Endodermal cell (in vitro differentiated cells): ENCODE data around the gene DMRT3. TPM values are rescaled to one million over a fixed set of nuclear protein-coding genes. Genes with fewer than 3 reads are reported as not detected.
A peak's percentile ranks its signal among the peaks of the same experiment; 100 is the strongest.

Source experiments
- DNase-seq: peaks from one replicate; pipeline ENCODE4 v3.0.0-alpha.2; 2017
- H3K27ac ChIP-seq: 2 replicates; pipeline ENCODE4 v1.5.1; 2013; ENCODE audit warnings: mild to moderate bottlenecking, low read depth, low read length, moderate library complexity
- H3K27me3 ChIP-seq: 2 replicates; pipeline ENCODE4 v1.6.1; 2013; ENCODE audit warnings: mild to moderate bottlenecking, low read length, moderate library complexity; ENCODE audit not compliant: insufficient read depth, control insufficient read depth, poor library complexity, severe bottlenecking
- H3K36me3 ChIP-seq: 2 replicates; pipeline ENCODE4 v1.7.0; 2013; ENCODE audit warnings: mild to moderate bottlenecking, low read length, moderate library complexity; ENCODE audit not compliant: control insufficient read depth, insufficient read depth
- H3K4me1 ChIP-seq: one replicate; pipeline ENCODE4 v1.7.0; 2013; ENCODE audit warnings: low read length; ENCODE audit not compliant: control insufficient read depth, insufficient read depth
- H3K4me3 ChIP-seq: 2 replicates; pipeline ENCODE4 v1.5.1; 2013; ENCODE audit warnings: mild to moderate bottlenecking, low read length, moderate library complexity
- H3K9ac ChIP-seq: 2 replicates; pipeline ENCODE4 v1.6.1; 2013; ENCODE audit warnings: mild to moderate bottlenecking, low read length, moderate library complexity; ENCODE audit not compliant: poor library complexity, severe bottlenecking; ENCODE audit errors: extremely low read depth
- H3K9me3 ChIP-seq: 2 replicates; pipeline ENCODE4 v1.6.1; 2013; ENCODE audit warnings: mild to moderate bottlenecking, low read length, moderate library complexity; ENCODE audit not compliant: control insufficient read depth
- H3K27ac Mint-ChIP-seq: 2 replicates; pipeline ENCODE4 v1.8.0; 2020; ENCODE audit warnings: mixed read lengths
- H3K27me3 Mint-ChIP-seq: 2 replicates; pipeline ENCODE4 v1.8.0; 2021; ENCODE audit warnings: mild to moderate bottlenecking, mixed read lengths; ENCODE audit not compliant: insufficient read depth
- H3K36me3 Mint-ChIP-seq: 2 replicates; pipeline ENCODE4 v1.8.0; 2020; ENCODE audit warnings: low read depth, mixed read lengths
- H3K4me1 Mint-ChIP-seq: 2 replicates; pipeline ENCODE4 v1.8.0; 2020; ENCODE audit warnings: mixed read lengths
- H3K4me3 Mint-ChIP-seq: 2 replicates; pipeline ENCODE4 v1.8.0; 2020; ENCODE audit warnings: mild to moderate bottlenecking, moderate library complexity, mixed read lengths
- H3K9me3 Mint-ChIP-seq: 2 replicates; pipeline ENCODE4 v1.8.0; 2020; ENCODE audit warnings: mild to moderate bottlenecking, mixed read lengths
- whole genome bisulfite sequencing, 2 experiments: methylation state at CpG; one replicate each; pipeline versions ENCODE4 v1.1.5 to v1.1.7; 2013; ENCODE audit warnings: missing lambda C conversion rate in 2 of 2, mixed read lengths in 1 of 2; ENCODE audit not compliant: insufficient coverage in 1 of 2, insufficient read length in 1 of 2; 5-methylcytosine and 5-hydroxymethylcytosine counted together
- total RNA-seq, 2 donors: library from RNA; stranded (reverse); fragmentation: NEBNext Ultra II Directional in 1 of 2; extraction: Animal tissue kit (Norgen Biotek cat#: 25700) in 1 of 2; gene quantifications; 2 replicates in 1 of 2; 3 replicates in 1 of 2; pipeline ENCODE4 v1.2.1, GENCODE V29; 2021
- TF ChIP-seq, protein P1 (sequence below): fragments of 200-600 bp; sonication (generic); conservative IDR thresholded peaks from 2 replicates; pipeline ENCODE4 v1.5.0; 2021; ENCODE audit warnings: antibody characterized with exemption, mild to moderate bottlenecking

DMRT3 gene
- total RNA-seq, 2 donors from 2014 or later = not detected

DNA sequence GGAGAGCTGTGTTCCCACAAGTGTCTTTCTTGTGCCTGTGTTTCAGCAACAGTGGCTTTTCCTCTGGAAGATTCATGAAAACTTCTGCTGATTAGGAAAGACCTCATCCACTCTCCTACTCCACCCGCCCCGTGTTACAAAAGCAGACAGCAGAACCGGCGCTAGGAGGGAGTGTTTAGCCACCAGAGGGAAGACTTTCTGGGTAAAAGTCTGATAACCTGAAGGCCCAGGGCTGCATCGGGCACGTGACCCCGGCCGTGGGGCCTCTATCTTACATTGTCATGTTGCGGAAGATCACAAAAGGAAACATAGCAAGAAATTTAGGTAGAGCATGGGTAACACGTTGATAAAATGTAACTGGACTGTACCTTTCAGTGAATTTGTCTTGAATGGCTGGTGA, 41.7 kb downstream of the DMRT3 start:
- no peaks in the 10 kb centered on the region for H3K4me1 Mint-ChIP-seq
- peaks cover 7% of the 10 kb centered on the region for H3K9me3 ChIP-seq
- H3K27me3 Mint-ChIP-seq = peaks cover 50% of the 10 kb centered on the region
- H3K27ac ChIP-seq = no peak overlapping the region
- peak; percentile 81 for DNase-seq
- no peak overlapping the region for H3K27ac Mint-ChIP-seq
- no peaks in the 10 kb centered on the region for H3K36me3 ChIP-seq
- H3K4me3 ChIP-seq = no peak overlapping the region
- no peak overlapping the region for H3K4me3 Mint-ChIP-seq
- H3K27me3 ChIP-seq = peaks cover 17% of the 10 kb centered on the region
- 38 to 43% methylated on average over 5 to 9 of the region's 10 CpGs for WGBS, 2 experiments
- no peaks in the 10 kb centered on the region for H3K36me3 Mint-ChIP-seq
- no peaks in the 10 kb centered on the region for H3K4me1 ChIP-seq
- no peak overlapping the region for H3K9ac ChIP-seq
- H3K9me3 Mint-ChIP-seq = peaks cover 12% of the 10 kb centered on the region
- TF ChIP-seq, protein P1, sequence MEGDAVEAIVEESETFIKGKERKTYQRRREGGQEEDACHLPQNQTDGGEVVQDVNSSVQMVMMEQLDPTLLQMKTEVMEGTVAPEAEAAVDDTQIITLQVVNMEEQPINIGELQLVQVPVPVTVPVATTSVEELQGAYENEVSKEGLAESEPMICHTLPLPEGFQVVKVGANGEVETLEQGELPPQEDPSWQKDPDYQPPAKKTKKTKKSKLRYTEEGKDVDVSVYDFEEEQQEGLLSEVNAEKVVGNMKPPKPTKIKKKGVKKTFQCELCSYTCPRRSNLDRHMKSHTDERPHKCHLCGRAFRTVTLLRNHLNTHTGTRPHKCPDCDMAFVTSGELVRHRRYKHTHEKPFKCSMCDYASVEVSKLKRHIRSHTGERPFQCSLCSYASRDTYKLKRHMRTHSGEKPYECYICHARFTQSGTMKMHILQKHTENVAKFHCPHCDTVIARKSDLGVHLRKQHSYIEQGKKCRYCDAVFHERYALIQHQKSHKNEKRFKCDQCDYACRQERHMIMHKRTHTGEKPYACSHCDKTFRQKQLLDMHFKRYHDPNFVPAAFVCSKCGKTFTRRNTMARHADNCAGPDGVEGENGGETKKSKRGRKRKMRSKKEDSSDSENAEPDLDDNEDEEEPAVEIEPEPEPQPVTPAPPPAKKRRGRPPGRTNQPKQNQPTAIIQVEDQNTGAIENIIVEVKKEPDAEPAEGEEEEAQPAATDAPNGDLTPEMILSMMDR = peak; percentile 80

DNA sequence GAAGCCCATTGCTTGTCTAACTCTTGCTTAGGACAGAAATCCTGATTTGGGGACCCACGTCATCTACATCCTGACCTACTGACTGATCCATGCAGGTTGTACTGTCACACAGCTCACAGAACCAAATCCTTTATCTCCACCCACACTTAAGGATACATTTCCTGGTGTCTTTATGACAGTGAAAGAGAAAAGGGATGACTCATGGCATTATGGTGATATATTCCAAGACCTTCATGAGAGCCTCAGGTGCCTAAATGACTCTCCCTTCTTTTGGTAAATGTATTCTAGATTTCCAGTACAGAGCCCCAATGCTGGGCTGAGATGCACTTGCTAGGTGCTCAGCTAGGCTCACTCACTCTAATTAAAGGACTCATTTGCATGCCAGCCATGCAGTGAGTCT, 47.7 kb downstream of the DMRT3 start:
- Mint-ChIP-seq H3K27me3 (peaks cover 40% of the 10 kb centered on the region), H3K27ac (no peak overlapping the region), H3K4me3 (no peak overlapping the region), H3K4me1 (no peaks in the 10 kb centered on the region), H3K36me3 (no peaks in the 10 kb centered on the region), H3K9me3 (peaks cover 15% of the 10 kb centered on the region)
- TF ChIP-seq, protein P1 = no peak
- no peaks in the 10 kb centered on the region for H3K36me3 ChIP-seq
- H3K27me3 ChIP-seq = peaks cover 5% of the 10 kb centered on the region
- no peak overlapping the region for H3K27ac ChIP-seq
- no peak overlapping the region for H3K4me3 ChIP-seq
- 86% methylated on average over 1 of the region's 1 CpG; no CpG with 5 or more reads in 1 of the 2 experiments for WGBS, 2 experiments
- no peak overlapping the region for H3K9ac ChIP-seq
- H3K9me3 ChIP-seq = peaks cover 12% of the 10 kb centered on the region
- no peak for DNase-seq
- no peaks in the 10 kb centered on the region for H3K4me1 ChIP-seq

DNA sequence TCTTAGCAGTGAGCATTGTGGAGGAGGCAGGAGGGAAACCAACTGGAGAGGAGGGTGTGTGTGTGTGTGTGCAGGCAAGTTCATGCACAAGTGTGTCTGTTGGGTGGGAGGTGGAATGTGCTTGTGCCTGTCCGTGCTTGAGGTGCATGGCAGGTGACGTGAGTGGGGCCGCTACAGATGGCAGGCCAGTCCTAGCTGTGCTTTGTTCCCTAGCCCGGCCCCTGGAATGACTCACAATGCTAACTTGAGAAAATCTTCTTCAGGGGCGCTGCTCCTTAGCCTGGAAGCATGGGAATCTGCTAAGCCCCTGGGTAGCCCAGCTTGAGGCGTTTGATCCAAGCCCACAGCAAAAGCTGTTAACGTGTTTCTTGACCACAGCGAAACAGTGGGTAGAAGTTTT, 48.7 kb downstream of the DMRT3 start:
- H3K4me3 ChIP-seq = no peak overlapping the region
- no peaks in the 10 kb centered on the region for H3K4me1 ChIP-seq
- no peak overlapping the region for H3K27ac ChIP-seq
- H3K4me1 Mint-ChIP-seq = no peaks in the 10 kb centered on the region
- H3K27me3 Mint-ChIP-seq = peaks cover 42% of the 10 kb centered on the region
- peaks cover 14% of the 10 kb centered on the region for H3K27me3 ChIP-seq
- H3K36me3 ChIP-seq = no peaks in the 10 kb centered on the region
- H3K9ac ChIP-seq = no peak overlapping the region
- peaks cover 12% of the 10 kb centered on the region for H3K9me3 ChIP-seq
- DNase-seq = peak; percentile 57
- peaks cover 15% of the 10 kb centered on the region for H3K9me3 Mint-ChIP-seq
- WGBS, 2 experiments = 43 to 60% methylated on average over 2 to 8 of the region's 8 CpGs
- H3K36me3 Mint-ChIP-seq = no peaks in the 10 kb centered on the region
- no peak overlapping the region for H3K4me3 Mint-ChIP-seq
- H3K27ac Mint-ChIP-seq = no peak overlapping the region
- TF ChIP-seq, protein P1 = no peak
